HepG2 (cell line): ENCODE measurements around the gene RRAD. TPM values are rescaled to one million over a fixed set of nuclear protein-coding genes. Genes with fewer than 3 reads are reported as not detected.
A peak's percentile ranks its signal among the peaks of the same experiment; 100 is the strongest.

Source experiments
- AGO1 ChIP-seq: fragments of 200-400 bp; formaldehyde crosslinking; IDR thresholded peaks from 2 replicates; pipeline ENCODE4 v1.6.1; 2017; ENCODE audit warnings: mild to moderate bottlenecking, low read depth, low read length, moderate library complexity; ENCODE audit not compliant: poor library complexity, severe bottlenecking
- CBFB ChIP-seq: sonication (generic); formaldehyde crosslinking; IDR thresholded peaks from 2 replicates; pipeline ENCODE4 v1.4.0; 2020; ENCODE audit warnings: missing genetic modification reagents
- HES4 ChIP-seq: sonication (generic); formaldehyde crosslinking; IDR thresholded peaks from 2 replicates; pipeline ENCODE4 v1.9.0; 2021; ENCODE audit warnings: mild to moderate bottlenecking, missing genetic modification reagents, borderline replicate concordance
- IKZF1 ChIP-seq: fragments of 450-650 bp; IDR thresholded peaks from 2 replicates; pipeline ENCODE4 v1.7.1; 2016
- MED13 ChIP-seq: sonication (generic); formaldehyde crosslinking; IDR thresholded peaks from 2 replicates; pipeline ENCODE4 v1.5.0; 2020; ENCODE audit warnings: missing genetic modification reagents
- MIXL1 ChIP-seq: IDR thresholded peaks from 2 replicates; pipeline ENCODE4 v1.6.1; 2016
- NCOR1 ChIP-seq: fragments of 200-600 bp; sonication (generic); IDR thresholded peaks from 2 replicates; pipeline ENCODE4 v1.7.0; 2017; ENCODE audit warnings: antibody characterized with exemption, low read length, borderline replicate concordance
- NFIC ChIP-seq: IDR thresholded peaks from 2 replicates; pipeline ENCODE4 v1.6.1; 2012; ENCODE audit warnings: mild to moderate bottlenecking, low read length, inconsistent platforms
- NFYC ChIP-seq: IDR thresholded peaks from 2 replicates; pipeline ENCODE4 v1.6.1; 2016; ENCODE audit warnings: missing genetic modification reagents, missing compliant biosample characterization
- NR2C2 ChIP-seq: sonication (generic); formaldehyde crosslinking; IDR thresholded peaks from 2 replicates; pipeline ENCODE4 v1.4.0; 2020; ENCODE audit warnings: missing genetic modification reagents, mild to moderate bottlenecking, moderate library complexity, borderline replicate concordance
- PCBP2 ChIP-seq: fragments of 200-400 bp; formaldehyde crosslinking; optimal IDR thresholded peaks from 2 replicates; pipeline ENCODE3; 2018; ENCODE audit warnings: low read length, low read depth; ENCODE audit not compliant: poor library complexity, severe bottlenecking
- PHF20 ChIP-seq: sonication (generic); formaldehyde crosslinking; IDR thresholded peaks from 2 replicates; pipeline ENCODE4 v1.5.0; 2020; ENCODE audit warnings: mild to moderate bottlenecking, missing genetic modification reagents
- TAF1 ChIP-seq: sonication (generic); formaldehyde crosslinking; IDR thresholded peaks from 2 replicates; pipeline ENCODE4 v1.4.0; 2020; ENCODE audit warnings: missing genetic modification reagents
- TBL1XR1 ChIP-seq: fragments of 150-350 bp; IDR thresholded peaks from 2 replicates; pipeline ENCODE4 v1.6.1; 2014; ENCODE audit warnings: borderline replicate concordance, low read length; ENCODE audit not compliant: partially characterized antibody
- TCF12 ChIP-seq, 2 experiments: fragments of 450-650 bp in 1 of 2; sonication (generic) in 1 of 2; formaldehyde crosslinking in 1 of 2; IDR thresholded peaks; 2 replicates each; pipeline versions ENCODE4 v1.6.1 to v1.8.0; 2017 to 2022; ENCODE audit warnings: antibody characterized with exemption in 1 of 2, mild to moderate bottlenecking in 1 of 2, missing genetic modification reagents in 1 of 2, moderate library complexity in 1 of 2
- TEAD2 ChIP-seq: sonication (generic); formaldehyde crosslinking; IDR thresholded peaks from 2 replicates; pipeline ENCODE4 v1.9.0; 2021; ENCODE audit warnings: missing genetic modification reagents
- ZMAT3 ChIP-seq: sonication (generic); formaldehyde crosslinking; conservative IDR thresholded peaks from 2 replicates; pipeline ENCODE4 v1.7.0; 2021; ENCODE audit warnings: missing genetic modification reagents
- ZNF17 ChIP-seq: sonication (generic); formaldehyde crosslinking; IDR thresholded peaks from 2 replicates; pipeline ENCODE4 v1.5.0; 2020; ENCODE audit warnings: mild to moderate bottlenecking, missing genetic modification reagents
- ZNF337 ChIP-seq: sonication (generic); formaldehyde crosslinking; IDR thresholded peaks from 2 replicates; pipeline ENCODE4 v1.5.1; 2020; ENCODE audit warnings: missing genetic modification reagents, low read depth, mild to moderate bottlenecking, borderline replicate concordance
- ZNF557 ChIP-seq: sonication (generic); formaldehyde crosslinking; IDR thresholded peaks from 2 replicates; pipeline ENCODE4 v1.4.0; 2020; ENCODE audit warnings: missing genetic modification reagents
- ZNF558 ChIP-seq: sonication (generic); formaldehyde crosslinking; IDR thresholded peaks from 2 replicates; pipeline ENCODE4 v1.9.0; 2022; ENCODE audit warnings: mild to moderate bottlenecking, missing genetic modification reagents, borderline replicate concordance
- ZNF709 ChIP-seq: sonication (generic); formaldehyde crosslinking; IDR thresholded peaks from 2 replicates; pipeline ENCODE4 v1.5.0; 2020; ENCODE audit warnings: mild to moderate bottlenecking, missing genetic modification reagents
- ZNF772 ChIP-seq: sonication (generic); formaldehyde crosslinking; IDR thresholded peaks from 2 replicates; pipeline ENCODE4 v1.5.0; 2020; ENCODE audit warnings: mild to moderate bottlenecking, missing genetic modification reagents
- polyA plus RNA-seq, 8 experiments: library from polyadenylated mRNA; depleted of rRNA in 3 of 8; stranded (reverse) in 7 of 8; unstranded in 1 of 8; fragments of >200 nt; fragmentation: Illumina TruSeq in 4 of 8; extraction: Trizol in 4 of 8; gene quantifications; 2 replicates each; pipeline versions ENCODE4 v1.2.1 to v1.2.3, GENCODE V29; 2011 to 2016; ENCODE audit warnings: low read depth in 4 of 8, missing spikeins in 1 of 8, mixed read lengths in 1 of 8; ENCODE audit not compliant: insufficient read depth in 1 of 8
- total RNA-seq, 5 experiments: library from RNA; depleted of rRNA; stranded (reverse); fragments of >200 nt; fragmentation: Illumina TruSeq; extraction: Trizol; gene quantifications; 2 replicates each; pipeline ENCODE4 v1.2.3, GENCODE V29; 2016; ENCODE audit warnings: low read depth in 1 of 5
- TF ChIP-seq, protein P1 (sequence below): IDR thresholded peaks from 2 replicates; pipeline ENCODE4 v1.4.0; 2020; ENCODE audit warnings: mild to moderate bottlenecking, missing genetic modification reagents
- TF ChIP-seq, protein P2 (sequence below): sonication (generic); formaldehyde crosslinking; IDR thresholded peaks from 2 replicates; pipeline ENCODE4 v1.4.0; 2020; ENCODE audit warnings: mild to moderate bottlenecking, low read depth, missing genetic modification reagents

RRAD gene
- total and polyA plus RNA-seq, 2 of the 13 experiments (the other 11 are each of a cell fraction or from before 2014, with no cell fraction given), result 0.80 to 1.1 TPM

DNA sequence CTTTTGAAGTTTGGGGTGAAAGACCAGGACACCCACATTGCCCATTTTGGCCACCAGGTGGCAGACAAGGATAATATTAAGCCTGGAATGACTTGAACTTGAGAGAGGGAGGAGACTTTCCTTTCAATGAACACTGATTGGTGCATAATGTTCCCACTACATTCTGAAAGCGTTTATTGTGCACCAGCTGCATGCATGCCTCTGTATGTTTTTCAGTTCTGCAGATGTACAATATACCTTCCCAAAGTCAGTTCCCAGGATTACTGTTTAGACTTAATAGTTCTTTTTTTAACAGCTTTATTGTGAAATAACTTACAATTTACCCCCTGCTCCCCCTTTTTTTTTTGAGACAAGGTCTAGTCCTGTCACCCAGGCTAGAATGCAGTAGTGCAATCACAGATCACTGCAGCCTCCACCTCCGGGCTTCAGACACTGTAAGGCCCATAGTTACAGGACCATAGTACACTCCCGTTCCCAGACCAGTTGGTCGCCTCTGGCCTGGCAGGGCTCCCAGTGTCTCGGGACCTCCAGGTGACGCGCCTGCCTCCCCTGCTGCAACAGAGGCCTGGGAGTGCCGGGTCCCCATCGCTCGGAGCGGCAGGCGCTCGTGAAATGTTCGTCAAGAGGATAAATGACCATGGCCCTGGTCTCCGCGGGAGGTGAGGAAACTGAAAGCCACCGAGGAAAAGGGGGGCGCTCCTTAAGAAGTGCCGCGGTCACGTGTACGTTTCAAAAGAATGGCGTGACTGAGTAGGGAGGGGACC, 22.1 kb upstream of the RRAD start (continued):
- TF ChIP-seq, protein P1, sequence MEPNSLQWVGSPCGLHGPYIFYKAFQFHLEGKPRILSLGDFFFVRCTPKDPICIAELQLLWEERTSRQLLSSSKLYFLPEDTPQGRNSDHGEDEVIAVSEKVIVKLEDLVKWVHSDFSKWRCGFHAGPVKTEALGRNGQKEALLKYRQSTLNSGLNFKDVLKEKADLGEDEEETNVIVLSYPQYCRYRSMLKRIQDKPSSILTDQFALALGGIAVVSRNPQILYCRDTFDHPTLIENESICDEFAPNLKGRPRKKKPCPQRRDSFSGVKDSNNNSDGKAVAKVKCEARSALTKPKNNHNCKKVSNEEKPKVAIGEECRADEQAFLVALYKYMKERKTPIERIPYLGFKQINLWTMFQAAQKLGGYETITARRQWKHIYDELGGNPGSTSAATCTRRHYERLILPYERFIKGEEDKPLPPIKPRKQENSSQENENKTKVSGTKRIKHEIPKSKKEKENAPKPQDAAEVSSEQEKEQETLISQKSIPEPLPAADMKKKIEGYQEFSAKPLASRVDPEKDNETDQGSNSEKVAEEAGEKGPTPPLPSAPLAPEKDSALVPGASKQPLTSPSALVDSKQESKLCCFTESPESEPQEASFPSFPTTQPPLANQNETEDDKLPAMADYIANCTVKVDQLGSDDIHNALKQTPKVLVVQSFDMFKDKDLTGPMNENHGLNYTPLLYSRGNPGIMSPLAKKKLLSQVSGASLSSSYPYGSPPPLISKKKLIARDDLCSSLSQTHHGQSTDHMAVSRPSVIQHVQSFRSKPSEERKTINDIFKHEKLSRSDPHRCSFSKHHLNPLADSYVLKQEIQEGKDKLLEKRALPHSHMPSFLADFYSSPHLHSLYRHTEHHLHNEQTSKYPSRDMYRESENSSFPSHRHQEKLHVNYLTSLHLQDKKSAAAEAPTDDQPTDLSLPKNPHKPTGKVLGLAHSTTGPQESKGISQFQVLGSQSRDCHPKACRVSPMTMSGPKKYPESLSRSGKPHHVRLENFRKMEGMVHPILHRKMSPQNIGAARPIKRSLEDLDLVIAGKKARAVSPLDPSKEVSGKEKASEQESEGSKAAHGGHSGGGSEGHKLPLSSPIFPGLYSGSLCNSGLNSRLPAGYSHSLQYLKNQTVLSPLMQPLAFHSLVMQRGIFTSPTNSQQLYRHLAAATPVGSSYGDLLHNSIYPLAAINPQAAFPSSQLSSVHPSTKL (CRISPR knock-in tag), result 0 out of 2 replicates have a peak, but pooled peaks have one; percentile 56
- TF ChIP-seq TBL1XR1, result no peak
- 0 out of 2 replicates have a peak, but pooled peaks have one; percentile 34 for TF ChIP-seq ZNF337
- no peak for TF ChIP-seq HES4 (CRISPR knock-in tag)
- TF ChIP-seq NFYC (CRISPR knock-in tag), result peak; percentile 59
- no peak for TF ChIP-seq CBFB (CRISPR knock-in tag)
- peak; percentile 61; the same call in 1 of the 2 replicates for TF ChIP-seq NCOR1
- no peak for TF ChIP-seq ZNF772 (CRISPR knock-in tag)
- no peak for TF ChIP-seq IKZF1
- TF ChIP-seq TEAD2, result no peak
- TF ChIP-seq TCF12 (IDR thresholded peaks at IDR 0.05), result no peak
- TF ChIP-seq TCF12 (CRISPR knock-in tag; IDR thresholded peaks at IDR 0.05), result no peak
- TF ChIP-seq AGO1, result no peak
- TF ChIP-seq PHF20, result no peak
- TF ChIP-seq TAF1 (CRISPR knock-in tag), result no peak
- TF ChIP-seq ZNF557 (CRISPR knock-in tag), result no peak
- TF ChIP-seq, protein P2, sequence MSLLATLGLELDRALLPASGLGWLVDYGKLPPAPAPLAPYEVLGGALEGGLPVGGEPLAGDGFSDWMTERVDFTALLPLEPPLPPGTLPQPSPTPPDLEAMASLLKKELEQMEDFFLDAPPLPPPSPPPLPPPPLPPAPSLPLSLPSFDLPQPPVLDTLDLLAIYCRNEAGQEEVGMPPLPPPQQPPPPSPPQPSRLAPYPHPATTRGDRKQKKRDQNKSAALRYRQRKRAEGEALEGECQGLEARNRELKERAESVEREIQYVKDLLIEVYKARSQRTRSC, result no peak
- no peak for TF ChIP-seq ZNF709 (CRISPR knock-in tag)
- TF ChIP-seq PCBP2, result no peak
- no peak for TF ChIP-seq ZNF17 (CRISPR knock-in tag)
- TF ChIP-seq MIXL1 (CRISPR knock-in tag), result peak; percentile 83
- no peak for TF ChIP-seq ZNF558 (CRISPR knock-in tag)
- no peak for TF ChIP-seq ZMAT3
- no peak for TF ChIP-seq NR2C2
- no peak for TF ChIP-seq NFIC
- TF ChIP-seq MED13 (CRISPR knock-in tag), result no peak
